HepG2 (cell line): Measurements from ENCODE around the gene RRM2. TPM values are rescaled to one million over a fixed set of nuclear protein-coding genes. Genes with fewer than 3 reads are reported as not detected.

Experiments
- CEBPG ChIP-seq: IDR thresholded peaks from 2 replicates; pipeline ENCODE4 v1.6.1; 2016
- CERS6 ChIP-seq: sonication (generic); formaldehyde crosslinking; IDR thresholded peaks from 2 replicates; pipeline ENCODE4 v1.5.0; 2020; ENCODE audit warnings: missing genetic modification reagents
- DNMT3B ChIP-seq: conservative IDR thresholded peaks from 2 replicates; pipeline ENCODE4 v1.6.1; 2016; ENCODE audit warnings: missing biosample characterization, control low read depth
- FOXP1 ChIP-seq, 2 experiments: fragments of 450-650 bp in 1 of 2; IDR thresholded peaks; 2 replicates each; pipeline ENCODE4 v1.6.1; 2017 to 2018; ENCODE audit warnings: antibody characterized with exemption in 1 of 2
- RNF219 ChIP-seq: sonication (generic); formaldehyde crosslinking; IDR thresholded peaks from 2 replicates; pipeline ENCODE4 v1.5.0; 2020; ENCODE audit warnings: mild to moderate bottlenecking, missing genetic modification reagents
- SAFB2 ChIP-seq: sonication (generic); formaldehyde crosslinking; IDR thresholded peaks from 2 replicates; pipeline ENCODE4 v1.5.1; 2020; ENCODE audit warnings: missing genetic modification reagents, low read depth, mild to moderate bottlenecking, borderline replicate concordance
- SOX5 ChIP-seq: IDR thresholded peaks from 2 replicates; pipeline ENCODE4 v1.6.1; 2016; ENCODE audit warnings: borderline replicate concordance
- SP1 ChIP-seq, 2 experiments: fragments of 450-650 bp in 1 of 2; sonication (generic) in 1 of 2; formaldehyde crosslinking in 1 of 2; IDR thresholded peaks; 2 replicates each; pipeline versions ENCODE4 v1.4.0 to v1.6.1; 2016 to 2020; ENCODE audit warnings: missing genetic modification reagents in 1 of 2
- SP2 ChIP-seq: sonication (generic); formaldehyde crosslinking; IDR thresholded peaks from 2 replicates; pipeline ENCODE4 v1.5.1; 2020; ENCODE audit warnings: mild to moderate bottlenecking, missing genetic modification reagents
- ZNF275 ChIP-seq: sonication (generic); formaldehyde crosslinking; IDR thresholded peaks from 2 replicates; pipeline ENCODE4 v1.8.0; 2022; ENCODE audit warnings: missing genetic modification reagents, mild to moderate bottlenecking, inconsistent platforms, borderline replicate concordance
- polyA plus RNA-seq, 8 experiments: library from polyadenylated mRNA; depleted of rRNA in 3 of 8; stranded (reverse) in 7 of 8; unstranded in 1 of 8; fragments of >200 nt; fragmentation: Illumina TruSeq in 4 of 8; extraction: Trizol in 4 of 8; gene quantifications; 2 replicates each; pipeline versions ENCODE4 v1.2.1 to v1.2.3, GENCODE V29; 2011 to 2016; ENCODE audit warnings: low read depth in 4 of 8, missing spikeins in 1 of 8, mixed read lengths in 1 of 8; ENCODE audit not compliant: insufficient read depth in 1 of 8
- total RNA-seq, 5 experiments: library from RNA; depleted of rRNA; stranded (reverse); fragments of >200 nt; fragmentation: Illumina TruSeq; extraction: Trizol; gene quantifications; 2 replicates each; pipeline ENCODE4 v1.2.3, GENCODE V29; 2016; ENCODE audit warnings: low read depth in 1 of 5
- TF ChIP-seq, protein P1 (sequence below): sonication (generic); formaldehyde crosslinking; IDR thresholded peaks from 2 replicates; pipeline ENCODE4 v1.4.0; 2020; ENCODE audit warnings: missing genetic modification reagents, borderline replicate concordance
- TF ChIP-seq, protein P2 (sequence below): sonication (generic); formaldehyde crosslinking; IDR thresholded peaks from 2 replicates; pipeline ENCODE4 v1.4.0; 2020; ENCODE audit warnings: missing genetic modification reagents, borderline replicate concordance
- TF ChIP-seq, protein P3 (sequence below): sonication (generic); formaldehyde crosslinking; IDR thresholded peaks from 2 replicates; pipeline ENCODE4 v1.5.1; 2020; ENCODE audit warnings: missing genetic modification reagents, mild to moderate bottlenecking, borderline replicate concordance

The RRM2 gene
- total and polyA plus RNA-seq, 2 of the 13 experiments (the other 11 are each of a cell fraction or from before 2014, with no cell fraction given) = 31.3 to 150 TPM

DNA sequence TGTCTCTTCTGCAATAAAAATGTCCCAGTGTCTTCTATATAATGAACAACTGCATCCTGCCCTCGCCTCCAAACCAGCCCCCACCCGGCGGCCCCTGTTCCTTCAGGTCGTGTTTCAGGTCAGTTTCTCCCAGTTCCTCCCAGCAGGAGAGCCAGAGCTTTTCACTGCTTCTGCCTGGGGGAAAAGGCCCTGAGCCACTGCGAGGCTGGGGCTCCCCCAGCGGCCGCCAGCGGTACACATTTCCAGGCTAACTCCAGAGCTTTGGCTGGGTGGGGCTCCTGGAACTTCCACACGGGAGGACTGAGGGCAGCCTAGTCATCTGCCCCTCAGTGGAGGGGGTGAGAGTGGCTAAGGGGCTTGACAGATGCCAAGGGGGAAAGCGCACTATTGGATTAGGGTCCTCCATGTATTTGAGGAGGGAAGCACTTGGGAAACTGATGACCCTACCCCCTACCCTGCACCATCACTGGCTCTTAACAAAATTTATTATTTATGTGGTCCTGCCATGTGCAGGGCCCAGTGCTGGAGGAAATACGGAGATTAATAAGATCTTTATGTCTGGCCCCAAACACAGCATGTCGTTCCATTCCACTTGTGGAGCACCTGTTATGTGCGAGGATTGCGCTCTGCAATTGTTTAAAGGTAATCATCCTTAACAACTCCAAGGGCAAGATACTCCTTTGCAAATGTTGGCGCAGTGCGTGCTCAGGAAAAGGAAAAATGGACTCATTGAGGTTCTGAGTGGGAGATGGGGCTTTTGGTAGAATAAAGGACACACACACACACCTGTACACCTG is 25.0 kb upstream of the RRM2 start (continued):
- TF ChIP-seq, protein P1, sequence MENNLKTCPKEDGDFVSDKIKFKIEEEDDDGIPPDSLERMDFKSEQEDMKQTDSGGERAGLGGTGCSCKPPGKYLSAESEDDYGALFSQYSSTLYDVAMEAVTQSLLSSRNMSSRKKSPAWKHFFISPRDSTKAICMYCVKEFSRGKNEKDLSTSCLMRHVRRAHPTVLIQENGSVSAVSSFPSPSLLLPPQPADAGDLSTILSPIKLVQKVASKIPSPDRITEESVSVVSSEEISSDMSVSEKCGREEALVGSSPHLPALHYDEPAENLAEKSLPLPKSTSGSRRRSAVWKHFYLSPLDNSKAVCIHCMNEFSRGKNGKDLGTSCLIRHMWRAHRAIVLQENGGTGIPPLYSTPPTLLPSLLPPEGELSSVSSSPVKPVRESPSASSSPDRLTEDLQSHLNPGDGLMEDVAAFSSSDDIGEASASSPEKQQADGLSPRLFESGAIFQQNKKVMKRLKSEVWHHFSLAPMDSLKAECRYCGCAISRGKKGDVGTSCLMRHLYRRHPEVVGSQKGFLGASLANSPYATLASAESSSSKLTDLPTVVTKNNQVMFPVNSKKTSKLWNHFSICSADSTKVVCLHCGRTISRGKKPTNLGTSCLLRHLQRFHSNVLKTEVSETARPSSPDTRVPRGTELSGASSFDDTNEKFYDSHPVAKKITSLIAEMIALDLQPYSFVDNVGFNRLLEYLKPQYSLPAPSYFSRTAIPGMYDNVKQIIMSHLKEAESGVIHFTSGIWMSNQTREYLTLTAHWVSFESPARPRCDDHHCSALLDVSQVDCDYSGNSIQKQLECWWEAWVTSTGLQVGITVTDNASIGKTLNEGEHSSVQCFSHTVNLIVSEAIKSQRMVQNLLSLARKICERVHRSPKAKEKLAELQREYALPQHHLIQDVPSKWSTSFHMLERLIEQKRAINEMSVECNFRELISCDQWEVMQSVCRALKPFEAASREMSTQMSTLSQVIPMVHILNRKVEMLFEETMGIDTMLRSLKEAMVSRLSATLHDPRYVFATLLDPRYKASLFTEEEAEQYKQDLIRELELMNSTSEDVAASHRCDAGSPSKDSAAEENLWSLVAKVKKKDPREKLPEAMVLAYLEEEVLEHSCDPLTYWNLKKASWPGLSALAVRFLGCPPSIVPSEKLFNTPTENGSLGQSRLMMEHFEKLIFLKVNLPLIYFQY (CRISPR knock-in tag) = no peak
- TF ChIP-seq CERS6 (CRISPR knock-in tag) = no peak
- TF ChIP-seq ZNF275 (CRISPR knock-in tag) = 0 out of 2 replicates have a peak, but pooled peaks have one; percentile 29
- TF ChIP-seq SP2 (CRISPR knock-in tag) = no peak
- 0 out of 2 replicates have a peak, but pooled peaks have one; percentile 16 for TF ChIP-seq SOX5 (CRISPR knock-in tag)
- TF ChIP-seq, protein P2, sequence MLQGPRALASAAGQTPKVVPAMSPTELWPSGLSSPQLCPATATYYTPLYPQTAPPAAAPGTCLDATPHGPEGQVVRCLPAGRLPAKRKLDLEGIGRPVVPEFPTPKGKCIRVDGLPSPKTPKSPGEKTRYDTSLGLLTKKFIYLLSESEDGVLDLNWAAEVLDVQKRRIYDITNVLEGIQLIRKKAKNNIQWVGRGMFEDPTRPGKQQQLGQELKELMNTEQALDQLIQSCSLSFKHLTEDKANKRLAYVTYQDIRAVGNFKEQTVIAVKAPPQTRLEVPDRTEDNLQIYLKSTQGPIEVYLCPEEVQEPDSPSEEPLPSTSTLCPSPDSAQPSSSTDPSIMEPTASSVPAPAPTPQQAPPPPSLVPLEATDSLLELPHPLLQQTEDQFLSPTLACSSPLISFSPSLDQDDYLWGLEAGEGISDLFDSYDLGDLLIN (CRISPR knock-in tag) = no peak
- TF ChIP-seq SP1 (IDR thresholded peaks at IDR 0.05) = no peak
- no peak for TF ChIP-seq SP1 (CRISPR knock-in tag; IDR thresholded peaks at IDR 0.05)
- no peak for TF ChIP-seq FOXP1 (IDR thresholded peaks at IDR 0.05)
- no peak for TF ChIP-seq FOXP1 (CRISPR knock-in tag; IDR thresholded peaks at IDR 0.05)
- no peak for TF ChIP-seq RNF219
- TF ChIP-seq SAFB2 (CRISPR knock-in tag) = no peak
- TF ChIP-seq CEBPG (CRISPR knock-in tag) = no peak
- no peak for TF ChIP-seq DNMT3B
- TF ChIP-seq, protein P3, sequence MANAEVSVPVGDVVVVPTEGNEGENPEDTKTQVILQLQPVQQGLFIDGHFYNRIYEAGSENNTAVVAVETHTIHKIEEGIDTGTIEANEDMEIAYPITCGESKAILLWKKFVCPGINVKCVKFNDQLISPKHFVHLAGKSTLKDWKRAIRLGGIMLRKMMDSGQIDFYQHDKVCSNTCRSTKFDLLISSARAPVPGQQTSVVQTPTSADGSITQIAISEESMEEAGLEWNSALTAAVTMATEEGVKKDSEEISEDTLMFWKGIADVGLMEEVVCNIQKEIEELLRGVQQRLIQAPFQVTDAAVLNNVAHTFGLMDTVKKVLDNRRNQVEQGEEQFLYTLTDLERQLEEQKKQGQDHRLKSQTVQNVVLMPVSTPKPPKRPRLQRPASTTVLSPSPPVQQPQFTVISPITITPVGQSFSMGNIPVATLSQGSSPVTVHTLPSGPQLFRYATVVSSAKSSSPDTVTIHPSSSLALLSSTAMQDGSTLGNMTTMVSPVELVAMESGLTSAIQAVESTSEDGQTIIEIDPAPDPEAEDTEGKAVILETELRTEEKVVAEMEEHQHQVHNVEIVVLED (CRISPR knock-in tag) = no peak
